Measurements from ENCODE around the gene SMIM11. TPM values are rescaled to one million over a fixed set of nuclear protein-coding genes. Genes with fewer than 3 reads are reported as not detected.

The SMIM11 gene
- total and polyA plus RNA-seq, 2 of the 8 experiments (the other 6 are each of a cell fraction or from before 2014, with no cell fraction given): 1.0 to 3.2 TPM

DNA sequence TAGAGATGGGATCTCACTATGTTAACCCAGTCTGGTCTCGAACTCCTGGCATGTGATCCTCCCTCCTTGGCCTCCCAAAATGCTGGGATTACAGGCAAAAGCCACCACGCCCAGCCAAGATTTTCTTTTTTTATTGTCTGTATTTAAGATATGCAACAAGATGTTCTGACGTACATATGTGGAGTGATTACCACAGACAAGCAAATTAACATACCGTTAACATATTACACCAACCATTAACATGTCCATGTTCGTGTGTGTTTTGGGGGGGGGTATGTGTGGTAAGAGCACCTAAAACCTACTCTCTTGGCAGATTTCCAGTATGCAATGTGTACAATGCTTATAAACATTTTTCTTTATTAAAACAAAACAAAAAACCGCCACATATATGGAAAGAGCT is 22.1 kb upstream of the SMIM11 start:
- H2BK5ac ChIP-seq (ENCODE audit: low read depth, low read length): no peak overlapping the region
- H3K79me2 ChIP-seq (ENCODE audit: control insufficient read depth in 1 of 2, insufficient read depth in 2 of 2, low read length in 2 of 2): no peaks in the 10 kb centered on the region
- H3K36me3 ChIP-seq (ENCODE audit: control insufficient read depth in 2 of 4, insufficient read depth in 4 of 4, low read length in 3 of 4): no peaks in the 10 kb centered on the region
- ChIA-PET CTCF (ENCODE audit: partially characterized antibody) (interaction anchor here (1.6 to 10.4 kb wide), 3 partner anchors 429 to 459 kb away, joined by 3 to 119 read pairs (median 19); no protein-coding TSS in a partner anchor), POLR2A (ENCODE audit: partially characterized antibody) (no interaction called here)
- H3K23me2 ChIP-seq (ENCODE audit: low read depth, low read length): no peaks in the 10 kb centered on the region
- no peak overlapping the region for H3K27ac ChIP-seq (ENCODE audit: low read depth, low read length)
- no peak for DNase-seq (ENCODE audit: low read depth in 1 of 2, low spot score in 2 of 2)
- H2BK15ac ChIP-seq (ENCODE audit: low read length): no peak overlapping the region
- no peak overlapping the region for H2AFZ ChIP-seq (ENCODE audit: low read length)
- WGBS, 2 experiments (ENCODE audit: extremely low coverage in 1 of 2, insufficient coverage in 1 of 2, insufficient read length in 1 of 2, insufficient replicate concordance in 2 of 2, low coverage in 1 of 2, low lambda C conversion rate in 2 of 2, missing lambda C conversion rate in 1 of 2): 87% methylated on average over 6 of the region's 6 CpGs; no CpG with 5 or more reads in 1 of the 2 experiments
- no peak overlapping the region for H4K5ac ChIP-seq (ENCODE audit: insufficient read length, low read depth, low read length)
- no peak overlapping the region for H3K14ac ChIP-seq (ENCODE audit: insufficient read length)
- no peak overlapping the region for H2AK5ac ChIP-seq (ENCODE audit: low read depth, low read length)
- H3K4ac ChIP-seq (replicated peaks; ENCODE audit: insufficient read length, low read depth, low read length): no peak overlapping the region
- no peak overlapping the region for H2BK12ac ChIP-seq (ENCODE audit: low read depth, low read length)
- H3K27me3 ChIP-seq (replicated peaks in 1 of 4; ENCODE audit: control insufficient read depth in 3 of 4, extremely low read depth in 1 of 4, insufficient read depth in 3 of 4, low read length in 3 of 4): no peaks in the 10 kb centered on the region; a peak in 1 of 7 replicates
- no peak for FAIRE-seq
- no peak overlapping the region for H2BK20ac ChIP-seq (ENCODE audit: low read length)
- H3K56ac ChIP-seq (replicated peaks; ENCODE audit: insufficient read length, low read depth, low read length): no peak overlapping the region
- no peak for TF ChIP-seq SP2 (IDR thresholded peaks at IDR 0.05; ENCODE audit: low read length)
- TF ChIP-seq CREB1 (IDR thresholded peaks at IDR 0.05): no peak
- TF ChIP-seq RAD21 (IDR thresholded peaks at IDR 0.05 in 1 of 2, conservative IDR thresholded peaks at IDR 0.05 in 1 of 2; ENCODE audit: low read depth in 2 of 2, low read length in 2 of 2): no peak
- no peak for TF ChIP-seq TAF7 (optimal IDR thresholded peaks at IDR 0.05; ENCODE audit: borderline replicate concordance, low read depth, low read length)
- TF ChIP-seq HDAC2 (IDR thresholded peaks at IDR 0.05; ENCODE audit: borderline replicate concordance in 1 of 2, low read depth in 2 of 2, low read length in 2 of 2): no peak
- no peak for TF ChIP-seq RXRA (IDR thresholded peaks at IDR 0.05; ENCODE audit: insufficient read depth, low read depth, low read length)
- TF ChIP-seq HDAC6 (IDR thresholded peaks at IDR 0.05; ENCODE audit: low read depth, low read length): no peak
- TF ChIP-seq CEBPB (IDR thresholded peaks at IDR 0.05; ENCODE audit: low read depth, low read length): no peak
- no peak for TF ChIP-seq CTCF (IDR thresholded peaks at IDR 0.05; ENCODE audit: control extremely low read depth in 1 of 3, insufficient read depth in 1 of 3, low read depth in 1 of 3, low read length in 3 of 3)
- TF ChIP-seq JUN (IDR thresholded peaks at IDR 0.05; ENCODE audit: low read depth, low read length): no peak
- H4K20me1 ChIP-seq (replicated peaks in 1 of 2; ENCODE audit: control insufficient read depth in 1 of 2, insufficient read depth in 2 of 2, low read length in 2 of 2): no peaks in the 10 kb centered on the region
- H3K23ac ChIP-seq (ENCODE audit: insufficient read length): no peak overlapping the region
- H4K91ac ChIP-seq (replicated peaks; ENCODE audit: insufficient read length, low read length): no peak overlapping the region
- H2BK120ac ChIP-seq (replicated peaks; ENCODE audit: low read depth, low read length): no peak overlapping the region
- H3K79me1 ChIP-seq (ENCODE audit: low read depth, low read length): no peaks in the 10 kb centered on the region
- no peak overlapping the region for H3K9ac ChIP-seq (replicated peaks in 1 of 4; ENCODE audit: extremely low read depth in 1 of 4, low read depth in 3 of 4, low read length in 3 of 4)
- no peaks in the 10 kb centered on the region for H3K9me3 ChIP-seq (ENCODE audit: insufficient read depth in 2 of 2, low read depth in 1 of 2, low read length in 1 of 2)
- H3K4me2 ChIP-seq (ENCODE audit: insufficient read depth in 1 of 2, low read depth in 2 of 2, low read length in 2 of 2): no peak overlapping the region
- H3K4me1 ChIP-seq (replicated peaks in 1 of 4; ENCODE audit: control insufficient read depth in 3 of 4, insufficient read depth in 4 of 4, low read length in 3 of 4): no peaks in the 10 kb centered on the region; a peak in 1 of 7 replicates
- H3K18ac ChIP-seq (ENCODE audit: extremely low read depth, low read length): no peak overlapping the region
- H4K8ac ChIP-seq (ENCODE audit: extremely low read depth, insufficient read depth, low read length): no peak overlapping the region
- no peak overlapping the region for H3K4me3 ChIP-seq (ENCODE audit: extremely low read depth in 1 of 4, insufficient read depth in 2 of 4, low read depth in 3 of 4, low read length in 4 of 4)

All from H1 (cell line).